Activated CD4-positive, CD25-positive, alpha-beta regulatory T cell treated with anti-CD3 and anti-CD28 coated beads, Interleukin-2, amount 50 U/mL, for 24 hours (primary cell): Measurements from ENCODE around the gene P4HA3.

Source experiments
- ATAC-seq, 2 donors: fragments of 150-1000 bp; cut with Tn5 transposase; one replicate each; pipeline ENCODE4 v1.10.0; 2021; ENCODE audit warnings: mild to moderate bottlenecking in 1 of 2, moderate library complexity in 1 of 2

P4HA3 gene

DNA sequence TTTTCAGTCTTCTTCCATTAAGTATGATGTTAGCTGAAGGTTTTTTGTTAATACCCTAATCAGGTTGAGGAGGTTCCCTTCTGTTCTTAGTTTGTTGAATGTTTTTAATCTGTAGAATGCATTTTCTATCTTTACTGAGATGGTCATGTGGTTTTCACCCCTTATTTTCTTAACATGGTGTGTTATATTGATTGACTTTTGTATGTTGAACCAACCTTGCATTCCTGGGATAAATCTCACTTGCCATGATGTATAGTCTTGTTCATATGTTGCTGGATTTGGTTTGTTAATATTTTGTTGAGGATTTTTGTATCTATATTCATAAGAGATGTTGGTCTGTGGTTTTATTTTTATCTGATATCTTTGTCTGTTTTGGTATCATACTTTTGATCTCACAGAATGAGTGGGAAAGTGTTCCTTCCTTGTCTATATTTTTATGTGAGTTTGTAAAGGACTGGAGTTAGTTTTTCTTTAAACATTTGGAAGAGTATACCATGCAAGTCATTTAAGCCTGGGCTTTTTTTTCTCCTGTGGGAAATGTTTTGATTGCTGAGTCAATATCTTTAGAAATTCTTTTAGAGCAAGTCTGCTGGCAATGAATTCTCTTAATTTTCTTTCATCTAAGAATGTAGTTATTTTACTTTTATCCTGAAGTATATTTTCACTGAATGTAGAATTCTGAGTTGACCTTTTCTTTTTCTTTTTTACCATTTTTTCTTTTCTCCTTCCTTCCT lies 5.5 kb upstream of the P4HA3 start:
- no peak for ATAC-seq

DNA sequence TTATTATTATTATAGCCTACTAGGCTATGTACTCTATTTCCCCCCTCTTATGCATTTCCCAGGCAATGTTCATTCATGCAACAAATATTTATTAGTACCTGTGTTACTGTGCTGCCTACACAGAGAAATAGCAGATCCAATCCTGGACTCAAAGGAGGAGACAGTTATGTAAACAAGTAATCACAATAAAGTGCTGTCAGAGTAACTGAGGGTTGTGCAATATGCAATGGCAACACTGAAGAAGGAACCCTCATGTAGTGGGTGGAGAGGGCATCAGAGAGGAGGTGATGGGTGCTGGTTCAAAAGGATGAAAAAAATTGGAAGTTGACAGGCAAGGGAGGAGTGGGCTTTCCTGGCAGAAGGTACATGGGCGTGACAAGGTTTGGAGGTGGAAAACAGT lies 886 bp upstream of the P4HA3 start:
- no peak for ATAC-seq

DNA sequence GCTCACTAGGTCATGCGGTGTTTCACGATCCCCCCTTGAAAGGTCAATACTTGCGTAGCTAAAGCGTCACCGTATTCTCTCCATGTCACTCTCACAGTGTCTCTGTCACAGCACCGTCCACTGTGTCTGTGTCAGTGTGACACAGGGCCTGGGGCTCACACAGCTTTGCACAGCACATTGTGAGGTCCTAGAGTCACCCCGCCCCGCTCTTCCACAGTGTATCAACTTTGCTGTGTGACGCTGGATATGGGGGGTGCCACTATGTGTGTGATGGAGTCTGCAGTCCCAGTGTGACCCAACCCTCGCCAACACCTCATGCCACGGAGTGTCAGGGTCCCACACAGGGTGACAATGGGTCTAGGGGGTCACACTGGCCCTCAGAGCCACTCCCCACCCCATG lies 583 bp downstream of the P4HA3 start:
- no peak for ATAC-seq

DNA sequence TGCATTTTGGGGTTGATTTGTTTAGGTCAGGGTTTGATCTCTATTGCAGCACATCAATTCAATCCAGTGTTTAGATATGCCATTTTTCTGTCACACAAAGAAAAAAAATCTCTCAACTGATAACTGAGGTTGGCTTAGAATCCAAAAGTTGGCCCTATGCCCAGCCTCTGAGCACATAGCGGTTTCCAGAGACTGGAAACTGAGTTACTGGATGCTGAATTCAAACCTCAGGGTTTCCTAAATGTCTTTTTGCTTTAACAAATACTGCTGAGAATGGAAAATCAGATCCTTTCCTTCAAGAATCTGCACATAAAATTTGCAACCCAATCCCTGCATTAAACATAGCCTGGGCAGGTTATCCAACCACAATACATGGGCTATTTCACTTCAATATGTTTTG lies 4.0 kb downstream of the P4HA3 start:
- ATAC-seq: no peak

DNA sequence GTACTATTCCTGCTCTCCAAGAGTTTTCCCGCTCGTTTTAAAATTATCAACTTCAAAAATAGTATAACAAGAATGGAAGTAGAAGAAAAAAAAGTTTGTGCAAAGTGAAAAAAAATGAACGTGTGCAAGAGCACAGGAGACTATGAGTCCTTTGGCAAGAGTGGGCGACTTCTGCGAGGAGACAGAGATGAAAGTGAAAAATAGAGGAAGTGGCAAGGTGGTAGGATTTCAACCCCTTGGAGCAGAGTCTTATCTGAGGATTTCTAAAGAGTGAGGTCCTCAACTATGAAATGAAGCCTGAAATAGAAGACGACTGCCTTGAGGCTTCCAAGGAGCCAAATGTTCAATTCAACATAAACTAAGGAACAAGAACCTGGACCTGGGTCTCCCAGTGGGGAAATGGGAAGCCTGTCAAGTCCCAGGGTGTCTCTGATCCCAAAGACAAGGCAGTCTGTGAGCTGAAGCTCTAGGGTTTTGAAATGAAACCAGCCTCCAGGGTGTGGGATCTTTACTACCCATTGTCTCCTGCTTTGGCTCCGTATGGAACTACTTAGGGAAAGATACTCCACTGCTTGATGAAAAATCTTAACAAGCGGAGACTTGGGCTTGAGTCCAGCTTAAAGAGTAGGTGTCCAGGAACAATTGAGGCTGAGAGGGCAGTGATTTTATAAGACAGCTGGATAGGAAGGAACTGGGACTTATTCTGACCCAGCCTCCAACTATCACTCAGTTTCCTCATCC lies 4.8 kb downstream of the P4HA3 start:
- ATAC-seq: no peak

DNA sequence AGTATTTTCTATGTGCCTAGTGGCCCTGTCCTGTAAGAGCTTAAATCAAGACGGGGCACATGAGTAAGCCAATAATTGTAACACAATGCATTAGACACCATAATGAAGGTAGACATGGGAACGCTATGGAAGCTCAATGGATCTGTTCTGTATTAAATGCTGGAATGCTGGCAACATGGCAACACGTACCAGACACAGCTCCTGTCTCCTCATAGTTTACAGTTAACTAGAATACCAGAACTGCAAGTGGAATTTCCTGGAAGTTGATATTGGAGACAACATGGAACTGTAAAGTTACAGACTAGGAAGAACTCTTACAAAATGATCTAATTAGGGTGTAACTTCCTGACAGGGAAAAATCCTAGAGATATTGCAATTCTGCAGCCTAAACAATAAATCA lies 12.4 kb downstream of the P4HA3 start:
- no peak for ATAC-seq

DNA sequence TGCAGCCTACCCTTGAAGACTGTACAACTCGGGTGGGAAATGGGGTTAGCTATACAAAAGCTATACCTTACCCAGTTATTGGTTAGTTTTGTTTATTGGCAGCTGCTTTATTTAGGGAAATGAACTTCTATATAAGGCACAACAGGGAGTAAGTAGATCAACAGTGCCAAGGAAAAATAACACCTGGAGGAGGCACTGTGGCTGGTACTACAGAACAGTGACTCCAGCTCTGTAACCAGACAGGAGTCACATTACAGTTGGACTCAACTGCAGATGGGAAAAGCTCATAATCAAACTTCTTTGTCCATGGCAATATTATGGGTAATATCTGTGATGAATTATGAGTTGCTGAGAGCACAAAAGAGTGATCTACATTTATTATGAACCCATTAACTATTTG lies 14.0 kb downstream of the P4HA3 start:
- ATAC-seq: no peak

DNA sequence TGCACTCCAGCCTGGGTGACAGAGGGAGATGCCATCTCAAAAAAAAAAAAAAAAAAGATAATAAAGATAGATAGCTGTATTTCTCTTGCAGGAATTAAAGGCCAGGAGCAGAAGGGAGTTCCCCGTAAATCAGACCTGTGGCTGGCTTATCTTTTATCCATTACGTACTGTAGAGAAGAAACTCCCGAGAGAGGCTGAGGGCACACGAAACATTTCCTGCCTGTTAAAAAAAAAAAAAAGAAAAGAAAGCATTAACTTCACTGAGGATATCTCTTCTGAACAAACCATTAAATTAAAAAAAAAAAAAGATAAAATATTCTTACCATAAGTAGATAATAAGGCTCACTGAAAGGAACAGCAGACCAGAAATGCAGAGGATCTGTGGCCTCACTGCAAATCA lies 22.5 kb downstream of the P4HA3 start:
- no peak for ATAC-seq

DNA sequence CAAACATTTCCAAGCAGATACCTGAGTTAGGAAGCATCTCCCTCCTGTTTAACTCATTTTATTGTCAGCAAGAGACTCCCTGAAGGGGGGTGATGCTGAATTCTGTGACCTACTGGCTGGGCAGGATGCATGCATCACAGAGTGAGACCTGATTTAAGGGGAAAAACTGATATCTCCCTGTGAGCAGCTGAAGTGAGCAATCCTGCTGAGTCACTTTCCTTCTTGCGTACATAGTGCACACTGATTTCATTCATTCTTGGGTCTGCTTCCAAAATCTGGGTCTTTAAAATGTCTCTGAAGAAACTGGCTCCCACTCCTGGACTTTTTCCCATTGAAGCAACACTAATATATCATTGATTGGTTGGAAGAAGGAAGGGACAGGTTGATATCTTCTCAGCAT lies 23.3 kb downstream of the P4HA3 start:
- ATAC-seq: peak; percentile 61 to 69

DNA sequence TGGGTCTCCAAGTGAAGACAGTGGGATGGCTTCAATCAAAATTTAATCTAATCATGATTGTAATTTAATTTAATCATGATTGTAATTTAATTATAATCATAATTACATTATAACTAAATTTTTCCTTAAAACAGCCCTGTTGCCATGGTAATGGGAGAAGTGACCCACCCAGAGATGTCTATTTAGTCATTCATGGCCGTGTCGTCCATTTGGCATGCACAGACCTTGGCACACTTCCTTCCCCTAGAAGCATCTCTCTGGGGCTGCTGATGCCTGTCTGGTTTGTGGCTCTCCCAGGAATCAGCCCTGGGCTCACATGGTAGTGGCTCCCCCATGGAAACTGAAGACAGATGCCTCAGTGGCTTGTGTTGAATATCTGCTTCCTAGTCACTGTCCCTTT lies 27.0 kb downstream of the P4HA3 start:
- no peak for ATAC-seq

DNA sequence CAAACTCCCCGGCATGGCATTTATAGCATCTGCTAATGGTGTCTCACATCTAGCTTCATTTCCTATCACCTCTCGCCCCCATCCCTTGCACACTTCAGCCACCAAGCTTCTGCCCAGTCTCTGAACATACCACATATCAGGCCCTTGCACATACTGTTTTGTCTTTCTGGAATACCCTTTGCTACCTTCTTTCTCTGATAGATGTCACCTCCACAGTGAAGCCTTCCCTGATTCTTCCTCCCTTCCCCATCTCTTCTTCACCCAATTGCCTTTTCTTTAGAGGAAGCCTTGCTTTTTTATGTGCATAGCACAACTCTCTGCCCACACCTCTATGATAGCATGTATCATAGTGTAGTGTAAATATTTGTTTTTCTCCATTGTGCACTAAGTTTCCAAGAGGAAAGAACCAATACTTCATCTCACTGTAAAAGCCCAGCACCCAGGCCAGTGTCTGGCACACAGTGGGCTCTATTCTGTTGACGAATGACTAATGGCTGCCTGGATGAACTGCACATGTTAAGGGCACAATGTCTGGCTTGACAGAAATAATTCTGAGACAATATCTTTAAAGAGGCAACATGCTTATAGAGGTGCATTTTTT lies 27.8 kb downstream of the P4HA3 start:
- no peak for ATAC-seq

DNA sequence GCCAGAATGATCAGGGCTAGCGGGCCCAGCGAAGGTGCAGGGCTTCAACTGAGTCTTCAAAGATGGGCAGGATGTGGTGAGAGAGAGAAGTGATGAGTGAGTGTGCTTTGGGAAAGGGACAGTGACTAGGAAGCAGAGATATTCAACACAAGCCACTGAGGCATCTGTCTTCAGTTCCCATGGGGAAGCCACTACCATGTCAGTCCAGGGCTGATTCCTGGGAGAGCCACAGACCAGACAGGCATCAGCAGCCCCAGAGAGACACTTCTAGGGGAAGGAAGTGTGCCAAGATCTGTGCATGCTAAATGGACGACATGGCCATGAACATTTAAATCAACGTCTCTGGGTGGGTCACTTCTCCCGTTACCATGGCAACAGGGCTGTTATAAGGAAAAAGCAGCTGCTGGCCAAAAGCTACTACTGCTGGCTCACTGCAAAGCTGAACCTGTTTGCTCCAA lies 28.5 kb downstream of the P4HA3 start:
- ATAC-seq: no peak

DNA sequence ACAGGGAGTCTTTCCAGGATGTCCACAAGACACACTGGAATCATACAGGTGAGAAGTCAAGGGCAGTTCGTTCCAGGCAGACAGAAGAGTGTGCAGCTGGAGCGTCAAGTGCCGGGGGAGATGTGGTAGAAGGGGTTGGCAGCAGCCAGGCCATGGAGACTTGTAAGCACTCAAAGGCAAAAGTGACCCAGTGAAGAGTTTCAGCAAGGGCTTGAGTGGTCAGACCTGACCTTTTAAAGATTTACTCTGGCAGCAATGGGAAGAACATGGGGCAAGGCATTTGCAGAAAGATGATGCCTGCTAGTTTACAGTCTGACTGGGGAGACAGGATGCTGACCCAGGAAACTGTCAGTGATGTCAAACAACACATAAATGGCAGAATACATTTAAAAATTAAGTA lies 29.0 kb downstream of the P4HA3 start:
- no peak for ATAC-seq

DNA sequence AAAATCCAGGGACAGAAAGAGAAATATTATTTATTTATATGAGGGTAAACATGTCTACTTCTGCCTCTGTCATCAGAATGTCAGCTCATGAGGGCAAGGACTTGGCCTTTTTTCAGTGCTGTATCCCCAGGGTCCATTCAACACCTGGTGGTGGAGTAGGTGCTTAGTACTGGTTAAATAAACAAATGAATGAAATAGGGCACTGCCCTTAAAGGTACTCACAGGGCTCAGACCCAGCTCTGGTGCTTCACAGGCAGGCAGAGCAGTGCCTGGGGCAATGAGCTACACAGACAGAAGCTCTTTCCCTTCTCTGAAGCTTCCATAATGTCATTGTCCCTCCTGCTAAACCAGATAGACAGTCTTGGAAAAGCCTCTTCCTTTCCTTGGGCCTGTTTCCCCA lies 30.9 kb downstream of the P4HA3 start:
- ATAC-seq: no peak

DNA sequence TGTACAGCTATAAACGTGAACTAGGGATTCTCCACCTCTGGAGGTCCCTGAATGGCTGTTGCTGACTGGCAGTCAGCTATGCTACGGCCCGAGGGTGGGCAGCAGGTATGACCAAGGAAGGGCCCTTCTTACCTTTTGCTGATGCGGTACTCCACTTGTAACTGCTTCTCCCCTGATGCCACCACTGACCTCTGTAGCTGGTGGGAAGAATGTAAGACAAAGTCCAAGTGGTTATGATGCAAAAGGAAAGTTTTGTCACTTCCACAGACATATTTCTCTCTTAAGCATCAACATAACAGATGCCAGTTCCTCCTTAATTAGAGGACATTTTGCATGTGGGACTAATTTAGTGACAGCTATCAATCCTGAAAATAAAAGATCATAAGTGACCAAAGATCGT lies 32.2 kb downstream of the P4HA3 start:
- no peak for ATAC-seq

DNA sequence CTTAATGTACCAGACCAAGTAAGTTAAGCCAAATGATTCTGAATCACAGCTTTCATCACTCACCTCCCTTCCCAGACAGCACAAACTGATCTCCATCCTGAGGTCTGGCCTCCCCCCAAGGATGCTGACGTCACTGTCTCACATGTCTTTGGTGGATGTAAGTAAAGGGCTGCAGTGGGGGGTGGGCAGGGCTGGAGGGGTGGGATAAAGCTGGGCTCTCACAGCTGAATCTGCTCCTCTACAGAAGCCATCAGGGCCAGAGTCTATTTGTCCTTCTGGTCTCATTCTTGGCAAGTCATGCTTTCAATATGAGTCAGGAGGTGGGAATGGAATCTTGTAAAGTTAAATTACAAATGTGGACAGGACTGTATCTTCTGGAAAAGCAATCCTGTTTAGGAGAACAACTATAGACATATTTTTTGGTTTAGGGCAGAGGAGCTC lies 32.7 kb downstream of the P4HA3 start:
- no peak for ATAC-seq

DNA sequence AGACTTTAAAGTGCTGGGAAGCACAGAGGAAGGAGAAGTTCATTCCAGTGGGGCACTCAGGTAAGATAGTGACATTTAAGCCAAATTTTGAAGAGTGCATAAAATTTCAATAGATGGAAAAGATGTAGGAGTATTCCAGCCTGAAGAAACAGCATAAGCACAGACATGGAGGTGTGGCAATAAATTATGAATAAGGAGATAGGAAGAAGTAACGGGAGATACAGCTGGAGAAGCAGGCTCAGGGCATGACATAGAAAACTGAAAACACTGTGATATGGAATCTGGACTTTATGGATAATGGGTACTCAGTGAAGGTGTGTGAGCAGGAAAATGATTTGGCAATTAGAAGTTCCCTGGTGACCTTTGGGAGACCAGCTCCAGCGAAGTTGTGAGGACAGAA lies 33.3 kb downstream of the P4HA3 start:
- no peak for ATAC-seq

DNA sequence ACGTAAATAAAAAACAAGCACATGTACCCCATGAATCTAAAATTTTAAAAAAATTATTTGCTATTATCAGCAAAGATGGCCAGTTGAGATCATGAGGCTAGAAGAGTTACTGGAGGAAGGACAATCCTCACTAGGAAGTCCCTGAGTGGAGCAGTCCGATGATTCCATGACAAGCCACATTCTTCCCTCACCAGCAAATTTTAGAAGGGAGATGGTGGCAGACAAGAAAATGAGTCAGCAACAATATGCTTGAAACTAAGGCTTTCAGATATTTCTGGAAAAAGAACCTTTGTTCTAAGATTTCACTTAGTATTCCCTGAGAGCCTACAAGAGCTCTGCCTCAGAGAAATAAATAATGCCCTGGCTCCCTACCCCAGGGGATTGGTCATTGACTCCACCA lies 34.9 kb downstream of the P4HA3 start:
- ATAC-seq: no peak

DNA sequence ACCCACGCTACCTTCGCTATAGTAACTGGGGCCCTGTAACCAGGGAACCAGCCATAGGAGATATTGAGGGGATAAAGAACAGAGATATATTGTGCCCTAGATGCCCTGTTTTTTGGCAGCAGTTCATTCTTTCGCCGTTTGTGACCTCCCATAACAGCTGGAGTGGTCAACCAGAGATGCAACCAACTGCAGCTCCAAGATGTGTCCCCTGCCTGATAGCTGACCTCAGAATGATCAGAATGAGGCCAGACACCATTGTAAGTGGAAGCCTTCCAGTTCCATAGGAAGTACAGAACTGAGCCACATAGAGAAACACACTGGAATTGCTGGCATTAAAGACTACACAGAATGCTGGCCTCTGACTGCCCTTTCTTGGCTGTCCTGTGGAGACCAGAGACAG lies 39.2 kb downstream of the P4HA3 start:
- no peak for ATAC-seq

DNA sequence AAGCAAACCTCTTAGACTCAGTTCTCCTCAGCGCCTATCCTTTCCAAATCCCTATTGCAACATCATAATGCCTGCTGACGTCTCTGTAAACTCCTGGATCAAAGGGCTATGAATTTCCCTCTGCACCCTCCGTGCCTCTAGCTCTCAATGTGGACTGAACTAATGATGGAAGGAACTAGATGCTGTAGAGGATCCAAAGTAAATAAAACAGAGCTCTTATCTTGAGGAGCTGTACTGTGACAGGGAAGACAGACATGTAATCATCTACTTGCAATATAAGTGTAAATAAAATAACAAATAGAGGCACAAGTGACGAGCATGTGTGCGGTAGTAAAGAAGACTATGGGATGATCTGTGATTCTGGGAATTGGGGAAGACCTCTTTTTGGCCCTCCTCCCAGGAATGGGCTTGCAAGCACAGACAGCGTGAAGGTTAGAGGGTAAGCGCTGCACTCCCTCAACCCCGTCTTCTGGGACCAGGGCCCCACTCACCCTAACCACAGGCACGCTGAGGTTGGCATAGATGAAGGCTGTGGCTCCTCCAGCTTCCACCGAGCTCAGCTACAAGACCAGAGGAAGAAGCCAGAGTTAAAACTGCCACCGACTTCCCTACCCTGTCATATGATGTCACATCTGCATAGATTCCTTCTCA lies 42.2 kb downstream of the P4HA3 start:
- no peak for ATAC-seq

DNA sequence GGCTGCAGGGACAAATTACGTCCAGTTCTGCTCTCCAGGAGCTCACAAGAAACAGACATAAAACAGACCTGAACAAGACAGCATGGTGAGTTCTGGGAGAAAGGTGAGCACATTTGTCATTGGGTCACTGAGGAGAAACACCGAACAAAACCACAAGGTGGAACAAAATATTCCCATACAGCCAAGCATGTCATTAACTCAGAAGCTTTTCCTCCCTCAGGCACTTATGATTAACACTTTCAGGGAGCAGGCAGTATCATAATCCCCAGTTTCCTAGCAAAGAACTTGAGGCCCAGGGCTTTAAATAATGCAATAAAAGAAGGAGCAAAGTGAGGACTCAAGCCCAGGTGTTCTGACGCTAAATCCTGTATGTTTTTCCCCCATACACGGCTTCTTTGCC lies 43.0 kb downstream of the P4HA3 start:
- ATAC-seq: no peak

DNA sequence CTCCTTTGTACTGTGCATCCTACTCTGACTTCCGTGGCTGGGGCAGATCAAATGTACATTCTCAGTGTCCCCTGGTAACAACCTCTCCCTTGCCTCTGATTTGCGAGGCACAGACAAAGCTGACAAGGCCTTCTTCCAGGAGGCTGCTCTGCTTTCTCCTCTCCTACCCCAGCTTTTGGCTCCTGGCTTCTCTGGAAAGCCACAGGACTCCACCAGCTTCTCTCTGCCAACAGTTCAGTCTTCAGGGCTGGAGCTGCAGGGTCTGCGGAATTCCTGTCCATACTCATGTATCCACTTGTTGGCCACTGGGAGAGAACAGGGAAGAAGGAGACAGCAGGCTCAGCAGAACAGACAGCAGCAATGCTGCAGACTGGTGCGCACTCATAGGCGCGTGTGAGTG lies 44.4 kb downstream of the P4HA3 start:
- ATAC-seq: no peak

DNA sequence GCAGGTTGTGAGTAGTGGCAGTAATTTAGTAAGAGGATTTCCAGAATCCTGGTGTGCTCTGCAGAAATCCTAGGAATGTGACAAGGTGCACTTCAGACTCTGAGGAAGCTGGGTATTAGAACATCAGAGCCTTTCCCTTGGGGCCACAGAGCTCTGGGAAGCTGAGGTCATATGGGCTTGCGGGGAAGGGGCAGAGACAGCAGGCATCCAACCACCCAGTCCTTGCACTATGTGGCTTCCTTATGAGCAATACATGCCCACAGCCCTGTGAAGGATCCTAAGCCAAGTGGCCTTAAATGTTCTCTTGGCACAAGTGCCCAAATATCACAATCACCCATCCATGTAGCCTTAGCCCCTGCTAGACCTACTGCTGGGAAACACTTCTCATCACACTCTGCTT lies 46.2 kb downstream of the P4HA3 start:
- ATAC-seq: no peak

DNA sequence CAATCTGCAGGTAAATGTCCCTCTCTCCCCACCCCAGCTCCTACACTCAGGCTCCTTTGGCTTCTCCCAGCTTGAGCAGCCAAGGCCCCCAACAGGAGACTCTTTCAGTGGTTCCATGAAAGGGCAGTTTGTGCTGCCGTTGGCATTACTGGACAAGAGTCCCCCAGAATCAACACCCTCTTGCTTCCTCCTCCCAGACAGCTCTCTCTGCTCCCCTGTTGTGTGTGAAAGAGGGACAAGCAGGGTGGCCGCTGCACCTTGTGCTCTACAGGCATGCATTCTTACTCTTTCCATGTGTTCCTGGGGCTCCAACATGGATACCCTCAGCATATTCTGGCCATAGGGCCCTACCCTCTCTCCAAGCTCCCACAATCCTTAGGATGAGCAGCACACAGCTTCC lies 48.7 kb downstream of the P4HA3 start:
- ATAC-seq: no peak
